Right lung (tissue), 5 donors: ENCODE data around the gene CYB5B. TPM values are rescaled to one million over a fixed set of nuclear protein-coding genes. Genes with fewer than 3 reads are reported as not detected.

Experiments
- DNase-seq, 2 donors: peaks; one replicate each; pipeline ENCODE4 v3.0.0-alpha.2; 2013
- polyA plus RNA-seq, 5 donors: library from polyadenylated mRNA; unstranded; fragments of 120-200 nt; gene quantifications; one replicate each; pipeline versions ENCODE4 v1.2.1 to v1.2.3, GENCODE V29; 2013; ENCODE audit warnings: inconsistent platforms in 1 of 5, low replicate concordance in 1 of 5; ENCODE audit not compliant: insufficient read length in 5 of 5, insufficient read depth in 1 of 5

CYB5B gene
- polyA plus RNA-seq, 5 donors: 105 to 127 (median 109) TPM

DNA sequence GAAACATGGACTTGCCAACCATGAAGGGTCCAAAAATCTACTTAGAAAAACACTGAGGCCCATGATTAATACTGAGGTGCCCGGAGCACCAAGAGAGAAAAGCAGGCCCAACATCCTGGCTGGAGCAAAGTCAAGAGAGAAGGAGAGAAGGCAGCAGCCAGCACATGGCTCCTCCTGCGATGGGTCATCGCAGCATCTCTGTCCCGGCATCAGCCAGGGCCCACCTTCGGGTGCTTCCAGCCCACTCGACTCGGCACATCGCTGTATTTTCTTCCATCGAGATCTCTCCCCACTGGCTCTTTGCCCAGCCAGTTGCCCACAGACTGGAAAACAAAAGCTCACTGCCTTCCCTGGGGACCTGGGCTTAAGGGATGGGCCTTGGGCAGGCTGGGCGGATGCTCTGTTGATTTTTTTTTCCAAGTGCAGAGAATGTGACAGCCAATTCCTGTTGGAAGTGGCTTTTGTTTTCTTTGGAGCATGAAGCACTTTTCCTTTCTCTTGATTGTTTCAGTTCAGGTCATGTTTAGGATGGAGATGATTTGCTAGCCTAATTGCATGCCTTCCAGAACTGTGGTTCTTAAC is 58.1 kb downstream of the CYB5B start:
- DNase-seq: peak; percentile 38 to 46

DNA sequence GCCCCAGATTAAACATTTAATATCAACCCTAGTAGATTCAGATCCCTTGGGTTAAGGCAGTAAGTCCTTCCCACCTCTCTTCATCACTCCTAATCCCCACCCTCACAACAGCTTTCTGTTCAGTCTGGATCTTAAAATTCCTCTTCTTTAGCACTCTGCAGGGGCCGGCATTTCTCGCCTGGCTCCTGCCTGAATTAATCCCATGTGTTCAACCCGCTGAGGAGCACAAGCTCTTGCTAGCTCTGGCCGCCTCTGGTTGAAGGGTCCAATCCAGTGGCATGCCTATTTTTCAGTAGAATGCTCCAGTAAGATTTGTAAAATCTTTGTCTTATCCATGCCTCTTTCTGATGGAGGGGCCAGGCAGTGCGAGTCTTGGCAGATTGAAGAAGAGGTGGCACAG is 59.2 kb downstream of the CYB5B start:
- no peak for DNase-seq

- no peak for DNase-seq
These were observed 60.9 kb downstream of the CYB5B start for GRCh38 chr16:69485361-69485760.

DNA sequence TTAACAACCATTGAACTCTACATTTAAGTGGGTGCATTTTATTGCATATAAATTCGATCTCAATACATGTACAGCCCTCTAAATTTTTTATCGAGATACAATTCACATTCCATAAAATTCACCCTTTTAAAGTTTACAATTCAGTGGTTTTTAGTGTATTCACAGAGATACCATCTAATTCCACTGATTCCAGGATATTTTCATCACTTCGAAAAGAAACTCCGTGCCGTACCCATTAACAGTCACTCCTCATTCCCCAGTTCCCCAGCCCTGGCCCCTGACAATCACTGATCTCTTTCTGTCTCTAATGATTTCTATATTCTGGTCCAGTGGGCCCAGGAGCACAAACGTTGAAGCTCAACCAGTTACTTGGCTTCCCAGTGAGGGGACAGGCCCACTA is 61.4 kb downstream of the CYB5B start:
- DNase-seq: no peak

- DNase-seq: no peak
These were observed 61.9 kb downstream of the CYB5B start for GRCh38 chr16:69486272-69486671.

- DNase-seq: no peak
These were observed 62.3 kb downstream of the CYB5B start for GRCh38 chr16:69486724-69487123.

DNA sequence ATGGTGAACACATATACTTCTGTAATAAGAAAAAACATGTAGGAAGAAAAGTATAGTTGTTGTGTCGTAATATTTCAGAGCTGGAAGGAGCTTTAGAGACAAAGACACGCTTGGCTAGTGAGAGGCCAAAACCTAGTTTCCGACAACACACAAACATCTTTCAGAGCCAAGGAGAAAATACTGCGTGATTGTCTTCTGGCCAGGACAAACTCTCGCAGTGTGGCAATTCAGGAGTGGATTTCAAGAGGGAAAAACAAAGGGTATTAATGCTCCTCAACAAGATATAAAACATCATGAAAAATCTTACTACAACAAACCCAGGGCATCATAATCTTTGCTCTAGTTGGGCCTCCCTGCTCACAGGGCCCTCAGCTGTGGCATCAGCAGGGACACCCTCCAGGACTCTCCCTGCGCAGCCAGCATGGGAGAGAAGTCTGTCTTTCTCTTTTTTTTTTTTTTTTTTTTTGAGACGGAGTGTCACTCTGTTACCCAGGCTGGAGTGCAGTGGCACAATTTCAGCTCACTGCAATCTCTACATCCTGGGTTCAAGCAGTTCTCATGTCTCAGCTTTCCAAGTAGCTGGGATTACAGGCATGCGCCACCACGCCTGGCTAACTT is 66.4 kb downstream of the CYB5B start:
- peak in 1 of 2 donors; percentile 19 for DNase-seq

DNA sequence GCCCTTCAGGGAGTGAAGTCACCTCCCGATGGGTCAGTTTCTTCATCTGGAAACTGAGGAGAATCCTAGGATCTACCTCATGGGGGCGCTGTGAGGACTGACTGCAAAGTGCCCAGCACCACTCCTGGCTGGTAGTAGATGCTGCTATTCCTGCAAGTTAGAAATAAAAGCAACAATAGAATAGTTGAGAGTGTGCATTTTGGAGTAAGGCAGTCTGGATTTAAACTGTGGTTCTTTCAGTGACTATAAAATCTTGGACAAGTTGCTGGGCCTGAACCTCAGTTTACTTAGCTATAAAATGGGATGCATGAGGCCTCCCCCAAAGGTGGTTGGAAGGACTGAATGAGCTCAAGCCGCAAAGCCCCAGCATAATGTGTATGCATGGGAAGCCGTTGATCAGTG is 70.6 kb downstream of the CYB5B start:
- no peak for DNase-seq

DNA sequence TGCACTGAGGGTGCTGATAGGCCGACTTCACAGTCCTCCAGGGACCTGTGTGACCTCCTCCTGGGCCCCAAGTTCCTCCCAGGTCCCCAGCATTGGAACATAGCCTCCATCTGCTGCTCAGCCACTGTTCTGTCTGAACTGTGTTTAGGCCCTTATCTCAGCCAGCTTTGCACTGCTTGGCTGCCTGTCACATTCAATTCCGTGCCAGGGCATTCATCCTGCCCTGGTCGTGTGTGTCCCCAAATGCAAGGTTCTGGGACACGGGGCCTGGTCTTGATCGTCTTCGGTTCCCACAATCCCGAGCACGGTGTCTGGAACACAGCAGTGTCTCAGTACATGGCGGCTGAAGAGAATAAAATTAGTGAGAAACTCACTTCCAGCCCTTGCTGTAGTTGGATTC is 71.4 kb downstream of the CYB5B start:
- no peak for DNase-seq

DNA sequence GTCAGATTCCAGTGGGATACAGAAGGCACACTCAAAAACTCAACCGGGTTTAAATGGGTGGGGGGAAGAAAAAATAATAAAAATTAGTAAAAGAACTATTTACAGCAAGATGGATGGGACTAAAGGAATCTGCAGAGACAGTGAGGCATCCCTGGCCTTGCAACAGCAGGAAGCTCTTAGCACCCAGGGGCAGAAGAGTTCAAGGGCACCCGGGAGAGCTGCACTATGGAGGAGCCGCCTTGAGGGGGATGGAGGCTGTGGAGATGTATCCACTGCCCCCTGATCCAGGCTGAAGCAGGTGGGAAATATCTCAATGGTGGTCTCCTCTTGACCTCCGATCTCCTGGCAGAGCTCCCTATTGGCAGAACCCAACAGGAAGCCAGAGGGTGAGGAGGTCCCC is 72.0 kb downstream of the CYB5B start:
- no peak for DNase-seq

GRCh38 chr16:69496896-69497295 is 72.5 kb downstream of the CYB5B start:
- DNase-seq: no peak

DNA sequence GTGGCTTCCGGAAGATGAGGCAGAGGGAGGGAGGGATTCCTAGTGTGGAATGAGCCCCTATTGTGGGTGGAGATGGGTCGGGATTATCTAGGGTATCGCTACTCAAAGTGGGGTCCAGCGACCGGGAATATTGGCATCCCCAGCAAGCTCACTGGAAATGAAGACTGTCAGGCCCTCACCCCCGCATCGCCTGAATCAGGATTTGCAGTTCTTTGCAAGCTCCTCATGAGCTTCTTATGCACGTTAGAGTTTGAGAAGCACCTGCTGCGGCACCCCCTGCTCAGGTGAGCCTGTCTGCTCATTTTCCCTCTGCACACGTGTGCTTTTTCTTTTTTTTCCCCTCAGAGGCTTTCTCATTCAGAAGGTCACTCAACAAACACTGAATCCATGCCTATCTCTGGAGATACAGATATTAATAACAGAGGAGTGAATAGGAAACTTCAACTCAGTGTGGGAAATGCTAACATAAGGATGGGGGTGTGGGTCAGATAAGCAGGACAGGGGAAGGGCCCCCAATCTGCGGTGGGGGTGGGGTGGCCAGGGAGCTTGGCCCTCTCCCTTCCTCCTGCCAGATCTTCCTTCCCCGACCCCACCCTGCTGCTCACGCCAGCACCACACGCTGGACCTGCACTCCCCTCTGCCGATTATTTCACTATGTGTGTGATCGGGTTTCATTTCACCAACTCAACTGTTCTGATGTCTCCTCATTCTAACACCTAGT is 73.6 kb downstream of the CYB5B start:
- DNase-seq: no peak

- DNase-seq: no peak
These were observed 74.5 kb downstream of the CYB5B start for GRCh38 chr16:69498926-69499325.

DNA sequence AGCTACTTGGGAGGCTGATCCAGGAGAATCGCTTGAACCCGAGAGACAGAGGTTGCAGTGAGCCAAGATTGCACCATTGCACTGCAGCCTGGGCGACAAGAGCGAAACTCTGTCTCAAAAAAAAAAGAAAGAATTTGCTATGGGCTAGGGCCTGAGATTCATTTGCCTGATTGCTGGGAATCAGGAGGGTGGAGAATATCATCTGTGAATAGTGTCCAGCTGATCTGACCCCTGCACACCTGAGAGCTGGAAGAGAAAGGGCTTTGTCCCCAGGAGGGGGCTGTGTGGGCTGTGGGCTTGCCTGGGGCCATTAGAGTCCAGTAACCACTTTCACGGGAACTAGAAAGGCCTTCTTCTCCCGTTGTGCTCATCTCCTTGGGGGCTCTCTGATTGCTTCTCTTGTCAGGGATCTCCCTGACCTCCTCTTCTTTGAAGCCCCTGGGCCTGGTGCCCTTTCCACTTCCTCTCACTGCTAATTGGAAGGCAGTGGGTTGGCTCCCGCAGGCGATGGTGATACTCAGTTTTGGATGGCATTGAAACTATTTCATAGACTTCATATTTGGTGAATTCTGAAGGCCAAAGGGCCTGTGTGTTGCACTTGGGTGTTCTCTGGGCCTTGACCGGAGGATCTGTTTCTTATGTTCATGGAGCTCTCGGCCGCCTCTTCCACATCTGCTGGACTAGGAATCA is 75.3 kb downstream of the CYB5B start:
- DNase-seq: no peak

- DNase-seq: no peak
These were observed 76.1 kb downstream of the CYB5B start for GRCh38 chr16:69500496-69500895.

DNA sequence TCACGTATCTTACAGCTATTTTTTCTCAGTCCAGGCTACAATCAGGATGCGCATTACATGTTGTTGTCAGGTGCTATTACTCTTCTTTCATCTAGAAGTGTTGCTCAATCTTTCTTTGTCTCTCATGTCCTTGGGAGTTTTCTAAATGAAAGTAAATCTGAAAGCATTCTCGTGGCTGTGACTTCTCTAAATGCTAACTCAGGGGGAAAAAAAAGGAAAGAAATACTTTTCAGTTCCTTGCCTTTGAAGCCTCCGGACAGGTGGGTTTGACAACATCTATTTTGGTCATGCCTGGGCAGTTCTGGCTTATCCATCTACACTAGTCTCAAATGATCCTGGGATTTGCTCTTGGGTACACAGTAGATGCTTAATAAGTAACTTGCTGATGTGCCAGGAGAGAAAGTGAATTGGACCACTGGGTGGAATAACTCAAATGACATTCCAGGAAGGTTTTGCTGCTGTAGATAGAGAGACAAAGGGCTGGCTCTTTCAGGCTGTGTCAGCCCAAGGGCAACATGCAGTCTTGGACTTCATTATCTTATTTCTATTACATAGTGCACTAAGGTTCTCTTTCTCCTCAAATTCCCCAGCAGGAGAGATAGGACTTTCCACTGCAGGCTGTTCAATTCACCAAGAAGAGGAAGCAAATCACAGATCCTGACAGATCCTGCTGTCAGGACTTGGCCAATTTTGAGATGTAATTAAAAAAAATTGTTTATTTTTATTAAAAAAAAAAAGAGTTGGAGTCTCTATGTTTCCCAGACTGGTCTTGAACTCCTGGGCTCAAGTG is 77.7 kb downstream of the CYB5B start:
- no peak for DNase-seq

GRCh38 chr16:69503244-69503643 is 78.8 kb downstream of the CYB5B start:
- no peak for DNase-seq

DNA sequence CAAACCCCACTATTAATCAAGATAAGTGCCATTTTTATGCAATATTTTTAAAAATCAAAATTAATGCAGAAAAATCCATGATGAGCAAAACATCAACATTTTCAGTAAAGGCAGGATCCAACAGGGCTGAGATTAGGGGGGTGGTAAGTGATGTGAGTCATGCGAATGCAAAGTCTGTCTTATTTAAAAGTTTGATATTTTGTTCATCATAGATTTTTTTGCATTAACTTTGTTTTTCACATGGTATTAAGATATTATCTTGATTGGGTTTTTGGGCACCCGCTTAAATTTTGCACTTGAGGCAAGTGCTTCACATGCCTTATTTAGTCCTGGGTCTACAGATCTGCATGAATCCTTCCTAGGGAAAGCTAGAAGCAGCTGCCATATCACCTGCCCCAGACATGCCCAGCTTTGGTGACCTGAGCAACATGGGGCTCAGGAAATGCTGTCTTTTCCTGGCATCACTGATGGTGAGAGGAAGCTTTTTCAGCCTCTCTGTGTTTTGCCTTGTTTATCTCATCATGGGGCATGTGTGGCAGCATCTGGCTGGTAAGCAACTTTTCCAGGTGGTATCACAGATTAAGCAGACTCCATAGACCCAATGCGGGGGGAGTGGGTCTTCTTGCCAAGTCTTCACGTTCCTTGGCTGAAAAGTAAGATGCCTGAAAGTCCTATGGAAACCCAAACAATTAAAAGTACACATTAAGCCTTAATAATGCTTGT is 83.8 kb downstream of the CYB5B start:
- DNase-seq: no peak

DNA sequence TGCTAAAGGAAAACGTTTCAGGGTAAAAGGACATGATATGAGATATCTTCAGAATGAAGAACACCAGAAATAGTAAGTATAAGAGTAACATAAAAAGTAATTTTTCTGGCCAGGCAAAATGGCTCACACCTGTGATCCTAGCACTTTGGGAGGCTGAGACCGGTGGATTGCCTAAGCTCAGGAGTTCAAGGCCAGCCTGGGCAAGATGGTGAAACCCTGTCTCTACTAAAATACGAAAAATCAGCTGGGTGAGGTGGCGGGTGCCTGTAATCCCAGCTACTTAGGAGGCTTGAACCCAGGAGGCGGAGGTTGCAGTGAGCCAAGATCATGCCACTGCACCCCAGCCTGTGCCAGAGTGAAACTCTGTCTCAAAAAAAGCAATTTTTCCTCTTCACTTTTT is 84.7 kb downstream of the CYB5B start:
- no peak for DNase-seq

DNA sequence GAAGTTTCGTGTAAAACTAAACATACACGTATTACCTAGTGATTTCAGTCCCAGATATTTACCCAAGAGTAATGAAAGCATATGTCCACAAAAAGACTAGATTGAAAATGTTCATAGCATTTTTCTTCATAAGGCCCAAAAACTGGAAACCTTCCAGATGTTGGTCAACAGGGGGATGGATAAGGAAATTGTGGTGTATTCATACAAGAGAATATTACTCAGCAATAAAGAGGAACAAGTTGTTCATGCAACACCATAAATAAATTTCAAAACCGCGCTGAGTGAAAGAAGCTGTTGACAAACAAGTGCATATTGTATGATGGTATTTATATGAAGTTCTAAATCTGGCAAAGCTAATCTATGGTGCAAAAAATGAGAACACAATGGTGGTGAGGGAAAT is 87.2 kb downstream of the CYB5B start:
- no peak for DNase-seq
